Astrocyte (in vitro differentiated cells and primary cell): ENCODE data around the gene SMARCA4. TPM values are rescaled to one million over a fixed set of nuclear protein-coding genes. Genes with fewer than 3 reads are reported as not detected.
"Not testable (repeated sequence)": the region's sequence is repeated elsewhere in the genome, so short reads cannot be mapped to it uniquely, and the experiment has no call there.

Experiments
- DNase-seq: peaks from one replicate; pipeline ENCODE4 v3.0.0-alpha.2; 2010; ENCODE audit warnings: low read depth
- FAIRE-seq: peaks from 2 replicates; lab custom pipeline; 2011; peaks lifted over from hg19 to GRCh38; lab: Jason Lieb, UNC
- H2AFZ ChIP-seq: 2 replicates; pipeline ENCODE4 v1.6.0; 2012; ENCODE audit warnings: low read depth, low read length, inconsistent platforms
- H3K27ac ChIP-seq: 2 replicates; pipeline ENCODE4 v1.5.1; 2011; ENCODE audit warnings: low read depth, low read length, inconsistent platforms
- H3K27me3 ChIP-seq: 2 replicates; pipeline ENCODE4 v1.6.0; 2011; ENCODE audit warnings: low read length, inconsistent platforms; ENCODE audit not compliant: insufficient read depth
- H3K36me3 ChIP-seq: 2 replicates; pipeline ENCODE4 v1.5.1; 2011; ENCODE audit warnings: low read length, inconsistent platforms; ENCODE audit not compliant: insufficient read depth
- H3K4me1 ChIP-seq: 2 replicates; pipeline ENCODE4 v1.5.1; 2011; ENCODE audit warnings: low read length, inconsistent platforms; ENCODE audit not compliant: insufficient read depth
- H3K4me2 ChIP-seq: 2 replicates; pipeline ENCODE4 v1.6.0; 2012; ENCODE audit warnings: low read length, inconsistent platforms
- H3K4me3 ChIP-seq: 2 replicates; pipeline ENCODE4 v1.5.1; 2011; ENCODE audit warnings: low read depth, mild to moderate bottlenecking, low read length, inconsistent platforms; ENCODE audit not compliant: insufficient read depth
- H3K79me2 ChIP-seq: 2 replicates; pipeline ENCODE4 v1.6.0; 2012; ENCODE audit warnings: mild to moderate bottlenecking, low read length, inconsistent platforms; ENCODE audit not compliant: insufficient read depth
- H3K9ac ChIP-seq: 2 replicates; pipeline ENCODE4 v1.6.0; 2012; ENCODE audit warnings: mild to moderate bottlenecking, low read length, inconsistent platforms
- H3K9me3 ChIP-seq: 2 replicates; pipeline ENCODE4 v1.5.1; 2012; ENCODE audit warnings: low read depth, mild to moderate bottlenecking, low read length, inconsistent platforms; ENCODE audit not compliant: insufficient read depth
- H4K20me1 ChIP-seq: 2 replicates; pipeline ENCODE4 v1.6.0; 2012; ENCODE audit warnings: low read length, inconsistent platforms; ENCODE audit not compliant: insufficient read depth
- H3K27ac Mint-ChIP-seq: one replicate; pipeline ENCODE4 v1.8.0; 2021; ENCODE audit warnings: mild to moderate bottlenecking, mixed read lengths; ENCODE audit not compliant: unreplicated experiment
- H3K27me3 Mint-ChIP-seq: one replicate; pipeline ENCODE4 v1.8.0; 2021; ENCODE audit warnings: low read depth, mixed read lengths; ENCODE audit not compliant: unreplicated experiment
- H3K36me3 Mint-ChIP-seq: one replicate; pipeline ENCODE4 v1.8.0; 2021; ENCODE audit warnings: low read depth, mixed read lengths; ENCODE audit not compliant: unreplicated experiment
- H3K4me1 Mint-ChIP-seq: one replicate; pipeline ENCODE4 v1.8.0; 2021; ENCODE audit warnings: low read depth, mixed read lengths; ENCODE audit not compliant: unreplicated experiment
- H3K4me3 Mint-ChIP-seq: one replicate; pipeline ENCODE4 v1.8.0; 2021; ENCODE audit warnings: mild to moderate bottlenecking, moderate library complexity, mixed read lengths; ENCODE audit not compliant: unreplicated experiment
- H3K9me3 Mint-ChIP-seq: one replicate; pipeline ENCODE4 v1.8.0; 2021; ENCODE audit warnings: mild to moderate bottlenecking, mixed read lengths; ENCODE audit not compliant: unreplicated experiment
- EZH2 ChIP-seq: IDR thresholded peaks from 2 replicates; pipeline ENCODE4 v1.6.1; 2012; ENCODE audit warnings: mild to moderate bottlenecking, low read length, inconsistent platforms; ENCODE audit not compliant: insufficient read depth
- total RNA-seq: library from RNA; stranded (reverse); gene quantifications from 2 replicates; pipeline ENCODE4 v1.2.1, GENCODE V29; 2021
- TF ChIP-seq, protein P1 (sequence below): IDR thresholded peaks from 2 replicates; pipeline ENCODE4 v1.5.1; 2011; ENCODE audit warnings: low read depth, mild to moderate bottlenecking, inconsistent platforms, low read length, moderate library complexity; ENCODE audit not compliant: insufficient read depth

Gene SMARCA4
- total RNA-seq, 1 donor from 2014 or later = 159 TPM

DNA sequence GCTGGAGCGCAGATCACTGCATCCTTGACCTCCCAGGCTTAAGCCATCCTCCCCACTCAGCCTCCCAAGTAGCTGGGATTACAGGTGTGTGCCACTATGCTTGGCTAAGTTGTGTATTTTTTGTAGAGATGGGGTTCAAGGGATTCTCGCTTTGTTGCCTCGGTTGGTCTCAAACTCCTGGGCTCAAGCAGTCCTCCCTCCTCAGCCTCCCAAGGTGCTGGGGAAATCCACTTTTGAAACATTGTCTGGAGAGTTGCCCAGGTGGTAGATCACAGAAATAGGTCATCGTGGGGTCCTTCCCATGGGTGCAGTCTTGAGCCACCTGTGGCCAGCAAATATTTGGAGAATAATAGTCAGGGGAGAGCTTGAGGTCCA is 133.7 kb downstream of the SMARCA4 start:
- Histone ChIP-seq H3K27ac (peak overlapping the region; percentile 86), H3K9ac (peak overlapping the region; percentile 60), H3K36me3 (peaks cover 12% of the 10 kb centered on the region), H3K4me1 (peaks cover 44% of the 10 kb centered on the region), H3K27me3 (no peaks in the 10 kb centered on the region), H3K9me3 (no peaks in the 10 kb centered on the region), H3K4me2 (peak overlapping the region; percentile 78), H4K20me1 (peaks cover 79% of the 10 kb centered on the region), H3K4me3 (peak overlapping the region; percentile 25), H2AFZ (no peak overlapping the region), H3K79me2 (peaks cover 86% of the 10 kb centered on the region)
- Mint-ChIP-seq H3K27me3 (no peaks in the 10 kb centered on the region), H3K36me3 (peaks cover 16% of the 10 kb centered on the region), H3K4me1 (peaks cover 23% of the 10 kb centered on the region), H3K27ac (peak overlapping the region; percentile 35), H3K9me3 (no peaks in the 10 kb centered on the region), H3K4me3 (no peak overlapping the region)
- no peak for TF ChIP-seq EZH2
- TF ChIP-seq, protein P1, sequence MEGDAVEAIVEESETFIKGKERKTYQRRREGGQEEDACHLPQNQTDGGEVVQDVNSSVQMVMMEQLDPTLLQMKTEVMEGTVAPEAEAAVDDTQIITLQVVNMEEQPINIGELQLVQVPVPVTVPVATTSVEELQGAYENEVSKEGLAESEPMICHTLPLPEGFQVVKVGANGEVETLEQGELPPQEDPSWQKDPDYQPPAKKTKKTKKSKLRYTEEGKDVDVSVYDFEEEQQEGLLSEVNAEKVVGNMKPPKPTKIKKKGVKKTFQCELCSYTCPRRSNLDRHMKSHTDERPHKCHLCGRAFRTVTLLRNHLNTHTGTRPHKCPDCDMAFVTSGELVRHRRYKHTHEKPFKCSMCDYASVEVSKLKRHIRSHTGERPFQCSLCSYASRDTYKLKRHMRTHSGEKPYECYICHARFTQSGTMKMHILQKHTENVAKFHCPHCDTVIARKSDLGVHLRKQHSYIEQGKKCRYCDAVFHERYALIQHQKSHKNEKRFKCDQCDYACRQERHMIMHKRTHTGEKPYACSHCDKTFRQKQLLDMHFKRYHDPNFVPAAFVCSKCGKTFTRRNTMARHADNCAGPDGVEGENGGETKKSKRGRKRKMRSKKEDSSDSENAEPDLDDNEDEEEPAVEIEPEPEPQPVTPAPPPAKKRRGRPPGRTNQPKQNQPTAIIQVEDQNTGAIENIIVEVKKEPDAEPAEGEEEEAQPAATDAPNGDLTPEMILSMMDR = no peak
- DNase-seq (no peak), FAIRE-seq (no peak)

- H3K4me3 ChIP-seq = no peak overlapping the region
- peaks cover 26% of the 10 kb centered on the region for H3K36me3 ChIP-seq
- Mint-ChIP-seq H3K36me3 (peaks cover 19% of the 10 kb centered on the region), H3K4me3 (no peak overlapping the region), H3K9me3 (no peaks in the 10 kb centered on the region), H3K4me1 (peaks cover 23% of the 10 kb centered on the region), H3K27me3 (no peaks in the 10 kb centered on the region), H3K27ac (no peak overlapping the region)
- peak overlapping the region; percentile 86 for H3K27ac ChIP-seq
- no peaks in the 10 kb centered on the region for H3K9me3 ChIP-seq
- no peak overlapping the region for H2AFZ ChIP-seq
- peaks cover 87% of the 10 kb centered on the region for H4K20me1 ChIP-seq
- peaks cover 86% of the 10 kb centered on the region for H3K79me2 ChIP-seq
- TF ChIP-seq, protein P1 = no peak
- no peak for TF ChIP-seq EZH2
- no peaks in the 10 kb centered on the region for H3K27me3 ChIP-seq
- peaks cover 39% of the 10 kb centered on the region for H3K4me1 ChIP-seq
- FAIRE-seq = no peak
- H3K4me2 ChIP-seq = peak overlapping the region; percentile 78
- DNase-seq = peak; percentile 75
- peak overlapping the region; percentile 6 for H3K9ac ChIP-seq
These were observed 135.5 kb downstream of the SMARCA4 start for GRCh38 chr19:11096210-11096841.

DNA sequence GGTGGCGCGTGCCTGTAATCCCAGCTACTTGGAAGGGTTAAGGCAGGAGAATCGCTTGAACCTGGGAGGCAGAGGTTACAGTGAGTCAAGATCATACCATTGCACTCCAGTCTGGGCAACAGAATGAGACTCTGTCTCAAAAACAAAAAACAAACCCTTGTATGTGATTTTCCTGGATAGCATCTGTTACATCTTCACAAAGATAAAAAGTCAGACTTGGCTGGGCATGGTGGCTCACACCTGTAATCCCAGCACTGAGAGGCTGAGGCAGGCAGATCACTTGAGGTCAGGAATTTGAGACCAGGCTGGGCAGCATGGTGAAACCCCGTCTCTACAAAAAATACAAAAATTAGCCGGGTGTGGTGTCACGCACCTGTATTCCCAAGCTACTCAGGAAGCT is 136.5 kb downstream of the SMARCA4 start:
- peaks cover 19% of the 10 kb centered on the region for H3K36me3 Mint-ChIP-seq
- H3K4me1 Mint-ChIP-seq = peaks cover 21% of the 10 kb centered on the region
- not testable (repeated sequence) for H3K27ac Mint-ChIP-seq, H3K27me3 Mint-ChIP-seq, H3K9ac ChIP-seq, H3K27me3 ChIP-seq, H3K4me3 Mint-ChIP-seq, DNase-seq, FAIRE-seq, H2AFZ ChIP-seq, H3K4me3 ChIP-seq, H3K27ac ChIP-seq, H3K4me2 ChIP-seq, H3K9me3 ChIP-seq, H3K9me3 Mint-ChIP-seq
- H3K36me3 ChIP-seq = peaks cover 26% of the 10 kb centered on the region
- peaks cover 79% of the 10 kb centered on the region for H4K20me1 ChIP-seq
- H3K4me1 ChIP-seq = peaks cover 35% of the 10 kb centered on the region
- peaks cover 80% of the 10 kb centered on the region for H3K79me2 ChIP-seq
